Breast epithelium (tissue), 4 donors: ENCODE results near the gene MYNN. TPM values are rescaled to one million over a fixed set of nuclear protein-coding genes. Genes with fewer than 3 reads are reported as not detected.

Experiments
- DNase-seq, 2 donors: peaks; one replicate each; pipeline ENCODE4 v3.0.0-alpha.2; 2019; ENCODE audit warnings: low spot score in 2 of 2
- H3K27ac ChIP-seq, 2 donors: fragments of 200-600 bp; sonication (generic) in 1 of 2; one replicate each; pipeline ENCODE4 v1.5.1; 2016 to 2019; ENCODE audit warnings: mild to moderate bottlenecking in 1 of 2
- H3K27me3 ChIP-seq, 2 donors: fragments of 200-600 bp; sonication (generic) in 1 of 2; one replicate each; pipeline versions ENCODE4 v1.5.1 to v1.6.0; 2017 to 2019; ENCODE audit warnings: control low read depth in 1 of 2, mild to moderate bottlenecking in 1 of 2
- H3K36me3 ChIP-seq: fragments of 200-600 bp; one replicate; pipeline ENCODE4 v1.5.1; 2019
- H3K4me1 ChIP-seq, 2 donors: fragments of 200-600 bp; sonication (generic); one replicate each; pipeline ENCODE4 v1.5.1; 2016 to 2019; ENCODE audit warnings: control low read depth in 1 of 2
- H3K4me3 ChIP-seq, 3 donors: fragments of 200-600 bp; sonication (generic); 1 replicate in 2 of 3; 2 replicates in 1 of 3; pipeline ENCODE4 v1.5.1; 2016 to 2019; ENCODE audit warnings: mild to moderate bottlenecking in 3 of 3, moderate library complexity in 2 of 3
- H3K9me3 ChIP-seq, 2 donors: fragments of 200-600 bp; sonication (generic) in 1 of 2; one replicate each; pipeline ENCODE4 v1.5.1; 2016 to 2019; ENCODE audit warnings: control low read depth in 1 of 2
- POLR2A ChIP-seq: fragments of 450-650 bp; IDR thresholded peaks from one replicate; pipeline ENCODE4 v1.6.1; 2016; ENCODE audit warnings: antibody characterized with exemption, mild to moderate bottlenecking, moderate library complexity
- POLR2AphosphoS5 ChIP-seq, 3 donors: sonication (generic); formaldehyde crosslinking; IDR thresholded peaks; one replicate each; pipeline ENCODE4 v1.6.1; 2017; ENCODE audit warnings: antibody characterized with exemption in 3 of 3
- intact Hi-C: fragments of 100-400 bp; cut with DNase I; formaldehyde crosslinking; loops from one replicate; pipeline ENCODE4 v1.15.1; 2023; ENCODE audit warnings: low total_unique reads
- total RNA-seq, 3 donors: library from RNA; depleted of rRNA; stranded (reverse); fragments of >200 nt; gene quantifications; one replicate each; pipeline ENCODE4 v1.1.0, GENCODE V29; 2016
- TF ChIP-seq, protein P1 (sequence below), 3 donors: fragments of 450-650 bp; IDR thresholded peaks; one replicate each; pipeline ENCODE4 v1.5.1; 2016 to 2017; ENCODE audit warnings: antibody characterized with exemption in 3 of 3, mild to moderate bottlenecking in 3 of 3, moderate library complexity in 3 of 3

MYNN gene
- total RNA-seq, 3 donors from 2014 or later = 16.0 to 29.0 (median 18.7) TPM

DNA sequence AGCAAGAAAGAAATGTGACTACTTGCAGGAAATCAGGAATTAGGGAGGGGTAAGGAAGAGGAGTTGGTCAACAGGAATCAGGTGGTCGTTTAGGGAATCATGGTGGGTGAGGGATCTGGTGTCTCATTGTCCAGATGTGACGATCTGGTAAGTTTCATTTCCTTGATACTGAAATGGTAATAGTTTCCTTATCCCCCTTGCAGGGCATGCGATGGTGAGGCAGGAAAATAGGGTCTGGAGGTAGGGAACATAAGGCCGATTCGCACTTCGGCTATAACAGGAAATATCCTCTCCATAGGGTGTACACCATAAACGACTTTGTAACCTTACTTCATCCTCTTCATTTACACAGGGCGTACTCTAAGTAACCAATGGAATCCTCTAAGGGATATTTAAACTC, 40.1 kb downstream of the MYNN start:
- peak overlapping the region; percentile 65 to 76 (median 74) for H3K4me3 ChIP-seq

DNA sequence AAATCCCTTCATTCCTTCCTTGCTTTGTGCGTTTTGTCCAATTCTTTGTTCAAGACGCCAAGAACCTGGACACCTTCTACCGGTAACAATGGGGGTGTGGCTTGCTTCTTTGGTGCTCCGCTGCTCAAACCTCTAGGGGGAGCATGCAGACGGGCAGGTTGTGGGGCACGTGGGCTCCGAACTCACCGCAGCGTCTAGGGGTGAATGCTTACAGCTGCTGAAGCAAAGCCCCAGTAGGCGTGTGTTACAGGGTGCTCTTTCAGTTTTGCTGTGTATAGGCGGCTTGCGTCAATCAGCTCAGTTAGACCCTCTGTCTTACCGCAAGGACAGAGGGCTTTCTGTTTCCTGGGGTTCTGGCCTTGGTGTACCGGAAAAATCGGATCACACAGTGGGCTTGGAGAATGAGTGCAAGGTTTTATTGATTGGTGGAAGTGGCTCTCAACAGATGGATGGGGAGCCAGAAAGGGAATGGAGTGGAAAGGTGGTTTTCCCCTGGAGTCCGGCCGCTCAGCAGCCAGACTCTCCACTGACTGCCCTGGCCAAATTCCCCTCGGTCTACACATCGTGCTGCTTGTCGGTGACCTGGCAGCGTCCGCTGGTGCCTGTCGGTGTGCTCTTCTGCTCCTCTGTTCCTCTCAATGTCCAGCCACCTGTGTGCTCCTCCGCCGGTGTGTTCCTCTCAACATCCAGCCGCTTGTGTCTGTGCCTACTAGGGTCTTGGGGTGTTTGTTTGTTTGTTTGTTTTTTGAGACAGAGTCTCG, 40.7 kb downstream of the MYNN start:
- H3K4me1 ChIP-seq = no peaks in the 10 kb centered on the region
- peak overlapping the region; percentile 65 to 76 (median 74) for H3K4me3 ChIP-seq
- TF ChIP-seq, protein P1, sequence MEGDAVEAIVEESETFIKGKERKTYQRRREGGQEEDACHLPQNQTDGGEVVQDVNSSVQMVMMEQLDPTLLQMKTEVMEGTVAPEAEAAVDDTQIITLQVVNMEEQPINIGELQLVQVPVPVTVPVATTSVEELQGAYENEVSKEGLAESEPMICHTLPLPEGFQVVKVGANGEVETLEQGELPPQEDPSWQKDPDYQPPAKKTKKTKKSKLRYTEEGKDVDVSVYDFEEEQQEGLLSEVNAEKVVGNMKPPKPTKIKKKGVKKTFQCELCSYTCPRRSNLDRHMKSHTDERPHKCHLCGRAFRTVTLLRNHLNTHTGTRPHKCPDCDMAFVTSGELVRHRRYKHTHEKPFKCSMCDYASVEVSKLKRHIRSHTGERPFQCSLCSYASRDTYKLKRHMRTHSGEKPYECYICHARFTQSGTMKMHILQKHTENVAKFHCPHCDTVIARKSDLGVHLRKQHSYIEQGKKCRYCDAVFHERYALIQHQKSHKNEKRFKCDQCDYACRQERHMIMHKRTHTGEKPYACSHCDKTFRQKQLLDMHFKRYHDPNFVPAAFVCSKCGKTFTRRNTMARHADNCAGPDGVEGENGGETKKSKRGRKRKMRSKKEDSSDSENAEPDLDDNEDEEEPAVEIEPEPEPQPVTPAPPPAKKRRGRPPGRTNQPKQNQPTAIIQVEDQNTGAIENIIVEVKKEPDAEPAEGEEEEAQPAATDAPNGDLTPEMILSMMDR (IDR thresholded peaks at IDR 0.05) = no peak
- TF ChIP-seq POLR2AphosphoS5 (IDR thresholded peaks at IDR 0.05) (no peak), POLR2A (no peak)
- no peak for DNase-seq
- no peaks in the 10 kb centered on the region for H3K36me3 ChIP-seq
- H3K27me3 ChIP-seq = no peaks in the 10 kb centered on the region
- no peak overlapping the region for H3K27ac ChIP-seq
- peaks cover 0 to 12% of the 10 kb centered on the region in 2 donors for H3K9me3 ChIP-seq
- intact Hi-C loops = no loop called here

More for the DNA sequence above, 40.1 kb downstream of the MYNN start:
- Histone ChIP-seq H3K27me3 (no peaks in the 10 kb centered on the region), H3K27ac (peak overlapping the region in 1 of 2 donors; percentile 78), H3K4me1 (no peaks in the 10 kb centered on the region), H3K9me3 (peaks cover 0 to 12% of the 10 kb centered on the region in 2 donors), H3K36me3 (no peaks in the 10 kb centered on the region)
- no peak for TF ChIP-seq POLR2A
- TF ChIP-seq POLR2AphosphoS5 (IDR thresholded peaks at IDR 0.05) = no peak
- TF ChIP-seq, protein P1 (IDR thresholded peaks at IDR 0.05) = no peak
- no peak for DNase-seq
- intact Hi-C loops = no loop called here

DNA sequence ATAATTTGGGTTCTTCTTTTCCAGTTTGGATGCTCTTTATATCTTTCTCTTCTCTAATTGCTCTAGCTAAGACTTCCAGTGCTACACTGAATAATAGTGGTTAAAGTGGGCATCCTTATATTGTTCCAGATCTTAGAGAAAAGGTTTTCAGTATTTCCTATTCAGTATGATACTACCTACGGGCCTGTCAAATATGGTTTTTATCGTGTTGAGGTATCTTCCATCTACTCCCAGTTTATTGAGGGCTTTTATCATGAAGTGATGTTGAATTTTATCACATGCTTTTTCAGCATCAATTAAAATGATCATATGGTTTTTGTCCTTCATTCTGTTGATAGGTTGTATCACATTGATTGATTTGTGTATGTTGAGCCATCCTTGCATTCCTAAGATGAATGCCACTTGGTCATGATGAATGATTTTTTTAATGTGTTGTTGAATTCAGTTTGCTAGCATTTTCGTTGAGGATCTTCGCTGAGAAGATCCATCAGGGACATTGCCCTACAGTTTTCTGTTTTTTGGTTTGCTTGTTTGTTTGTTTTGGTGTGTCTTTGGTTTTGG, 42.5 kb downstream of the MYNN start:
- peaks cover 0 to 5% of the 10 kb centered on the region in 2 donors for H3K27me3 ChIP-seq
- H3K27ac ChIP-seq = no peak overlapping the region
- no peak overlapping the region for H3K4me3 ChIP-seq
- H3K4me1 ChIP-seq = no peaks in the 10 kb centered on the region
- peaks cover 0 to 12% of the 10 kb centered on the region in 2 donors for H3K9me3 ChIP-seq
- H3K36me3 ChIP-seq = no peaks in the 10 kb centered on the region
- no peak for DNase-seq
- TF ChIP-seq POLR2A (no peak), POLR2AphosphoS5 (IDR thresholded peaks at IDR 0.05) (no peak)
- TF ChIP-seq, protein P1 (IDR thresholded peaks at IDR 0.05) = no peak
- intact Hi-C loops = no loop called here

DNA sequence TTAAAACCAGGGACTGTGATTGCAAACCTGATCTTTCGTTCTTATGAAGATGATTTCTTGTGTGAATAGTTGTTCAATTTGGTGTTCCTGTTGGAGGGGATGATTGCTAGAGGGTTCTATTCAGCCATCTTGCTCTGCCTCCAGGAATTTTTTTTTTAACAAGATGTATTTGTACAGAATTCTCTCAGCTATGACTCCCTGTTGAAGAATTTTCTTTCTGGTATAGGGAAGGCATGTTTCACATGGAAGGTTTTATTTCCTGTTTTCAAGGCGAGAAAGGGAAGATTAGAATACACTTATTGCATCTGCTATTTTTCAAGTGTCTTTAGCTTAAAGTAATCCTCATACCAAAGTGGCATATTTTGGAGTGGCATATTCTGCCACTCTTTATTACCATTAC, 45.1 kb downstream of the MYNN start:
- intact Hi-C loops = no loop called here
- TF ChIP-seq POLR2AphosphoS5 (IDR thresholded peaks at IDR 0.05) (no peak), POLR2A (no peak)
- TF ChIP-seq, protein P1 (IDR thresholded peaks at IDR 0.05) = no peak
- H3K9me3 ChIP-seq = peaks cover 0 to 12% of the 10 kb centered on the region in 2 donors
- no peak overlapping the region for H3K4me3 ChIP-seq
- H3K4me1 ChIP-seq = no peaks in the 10 kb centered on the region
- no peak overlapping the region for H3K27ac ChIP-seq
- H3K27me3 ChIP-seq = peaks cover 0 to 5% of the 10 kb centered on the region in 2 donors
- DNase-seq = no peak
- no peaks in the 10 kb centered on the region for H3K36me3 ChIP-seq

DNA sequence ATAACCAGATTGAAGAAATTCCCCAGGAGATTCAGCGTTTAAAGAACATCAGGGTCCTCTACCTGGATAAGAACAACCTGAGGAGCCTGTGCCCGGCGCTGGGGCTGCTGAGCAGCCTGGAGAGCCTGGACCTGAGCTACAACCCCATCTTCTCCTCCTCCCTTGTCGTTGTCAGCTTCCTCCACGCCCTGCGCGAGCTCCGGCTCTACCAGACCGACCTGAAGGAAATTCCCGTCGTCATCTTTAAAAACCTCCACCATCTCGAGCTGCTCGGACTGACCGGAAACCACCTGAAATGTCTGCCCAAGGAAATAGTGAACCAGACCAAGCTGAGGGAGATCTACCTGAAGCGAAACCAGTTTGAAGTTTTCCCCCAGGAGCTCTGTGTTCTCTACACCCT, 48.9 kb downstream of the MYNN start:
- intact Hi-C loops = no loop called here
- peaks cover 0 to 5% of the 10 kb centered on the region in 2 donors for H3K27me3 ChIP-seq
- no peaks in the 10 kb centered on the region for H3K9me3 ChIP-seq
- H3K36me3 ChIP-seq = no peaks in the 10 kb centered on the region
- H3K4me1 ChIP-seq = no peaks in the 10 kb centered on the region
- no peak for DNase-seq
- no peak overlapping the region for H3K27ac ChIP-seq
- no peak overlapping the region for H3K4me3 ChIP-seq
- TF ChIP-seq POLR2AphosphoS5 (IDR thresholded peaks at IDR 0.05) (no peak), POLR2A (no peak)
- TF ChIP-seq, protein P1 (IDR thresholded peaks at IDR 0.05) = no peak
